H1 (cell line): ENCODE measurements around the gene NOSIP. TPM values are rescaled to one million over a fixed set of nuclear protein-coding genes. Genes with fewer than 3 reads are reported as not detected.
A peak's percentile ranks its signal among the peaks of the same experiment; 100 is the strongest.

ENCODE experiments used
- CTCF ChIA-PET: fragments of 300-600 bp; sonication (Branson Sonifier 250); formaldehyde crosslinking; loops from one replicate; lab custom pipeline; 2021; ENCODE audit not compliant: partially characterized antibody; lab: Charles Lee
- POLR2A ChIA-PET: fragments of 300-600 bp; sonication (Branson Sonifier 250); formaldehyde crosslinking; loops from one replicate; lab custom pipeline; 2021; ENCODE audit warnings: inconsistent platforms; ENCODE audit not compliant: partially characterized antibody; lab: Charles Lee
- DNase-seq, 2 experiments: peaks; one replicate each; pipeline versions ENCODE4 v3.0.0 to v3.0.0-alpha.2; 2010 to 2022; ENCODE audit warnings: low spot score in 2 of 2, low read depth in 1 of 2, mixed read lengths in 1 of 2
- FAIRE-seq: peaks from 2 replicates; lab custom pipeline; 2011; peaks lifted over from hg19 to GRCh38; lab: Jason Lieb, UNC
- H2AFZ ChIP-seq: 2 replicates; pipeline ENCODE4 v1.8.1; 2012; ENCODE audit warnings: low read length, inconsistent platforms
- H2AK5ac ChIP-seq: 2 replicates; pipeline ENCODE4 v1.6.1; 2013; ENCODE audit warnings: low read depth, low read length
- H2BK120ac ChIP-seq: replicated peaks from 2 replicates; pipeline ENCODE3; 2013; ENCODE audit warnings: low read depth, low read length, inconsistent platforms
- H2BK12ac ChIP-seq: 2 replicates; pipeline ENCODE4 v1.6.1; 2013; ENCODE audit warnings: low read depth, low read length
- H2BK15ac ChIP-seq: 2 replicates; pipeline ENCODE4 v1.6.1; 2013; ENCODE audit warnings: low read length
- H2BK20ac ChIP-seq: 2 replicates; pipeline ENCODE4 v1.6.1; 2013; ENCODE audit warnings: low read length
- H2BK5ac ChIP-seq: 2 replicates; pipeline ENCODE4 v1.6.1; 2013; ENCODE audit warnings: low read depth, low read length
- H3K14ac ChIP-seq: 2 replicates; pipeline ENCODE4 v1.6.1; 2013; ENCODE audit warnings: inconsistent platforms; ENCODE audit not compliant: insufficient read length
- H3K18ac ChIP-seq: 2 replicates; pipeline ENCODE4 v1.6.1; 2013; ENCODE audit warnings: low read length; ENCODE audit errors: extremely low read depth
- H3K23ac ChIP-seq: 2 replicates; pipeline ENCODE4 v1.6.1; 2013; ENCODE audit warnings: inconsistent platforms; ENCODE audit not compliant: insufficient read length
- H3K23me2 ChIP-seq: 2 replicates; pipeline ENCODE4 v1.6.1; 2013; ENCODE audit warnings: low read depth, low read length
- H3K27ac ChIP-seq: 2 replicates; pipeline ENCODE4 v1.6.1; 2011; ENCODE audit warnings: low read depth, low read length, inconsistent platforms
- H3K27me3 ChIP-seq, 4 experiments: replicated peaks in 1 of 4; 1 replicate in 1 of 4; 2 replicates in 3 of 4; pipeline versions ENCODE4 v1.6.1 to v1.8.1; 2011 to 2013; ENCODE audit warnings: low read length in 3 of 4, mild to moderate bottlenecking in 3 of 4, inconsistent platforms in 2 of 4, mixed read lengths in 2 of 4, moderate library complexity in 1 of 4; ENCODE audit not compliant: control insufficient read depth in 3 of 4, insufficient read depth in 3 of 4; ENCODE audit errors: extremely low read depth in 1 of 4
- H3K36me3 ChIP-seq, 4 experiments: 2 replicates each; pipeline versions ENCODE4 v1.6.1 to v1.8.1; 2011 to 2013; ENCODE audit warnings: mild to moderate bottlenecking in 4 of 4, low read length in 3 of 4, moderate library complexity in 2 of 4, control low read depth in 1 of 4, inconsistent platforms in 1 of 4; ENCODE audit not compliant: insufficient read depth in 4 of 4, control insufficient read depth in 2 of 4
- H3K4ac ChIP-seq: replicated peaks from 2 replicates; pipeline ENCODE3; 2013; ENCODE audit warnings: low read length, low read depth, mixed read lengths, inconsistent platforms; ENCODE audit not compliant: insufficient read length
- H3K4me1 ChIP-seq, 4 experiments: replicated peaks in 1 of 4; 1 replicate in 1 of 4; 2 replicates in 3 of 4; pipeline versions ENCODE4 v1.6.1 to v1.8.1; 2011 to 2013; ENCODE audit warnings: low read length in 3 of 4, inconsistent platforms in 2 of 4, mixed read lengths in 1 of 4; ENCODE audit not compliant: insufficient read depth in 4 of 4, control insufficient read depth in 3 of 4
- H3K4me2 ChIP-seq, 2 experiments: 2 replicates each; pipeline versions ENCODE4 v1.6.1 to v1.8.1; 2011 to 2013; ENCODE audit warnings: low read depth in 2 of 2, low read length in 2 of 2, control low read depth in 1 of 2, inconsistent platforms in 1 of 2, mild to moderate bottlenecking in 1 of 2; ENCODE audit not compliant: insufficient read depth in 1 of 2
- H3K4me3 ChIP-seq, 4 experiments: fragments of 200-600, 300-600 bp in 1 of 4; sonication (generic), shearing (Covaris generic), sonication (Bioruptor Twin) in 1 of 4; 2 replicates each; pipeline versions ENCODE4 v1.5.1 to v1.8.1; 2011 to 2016; ENCODE audit warnings: low read length in 4 of 4, low read depth in 3 of 4, control low read depth in 2 of 4, inconsistent platforms in 2 of 4, mild to moderate bottlenecking in 2 of 4, mixed read lengths in 1 of 4, moderate library complexity in 1 of 4; ENCODE audit not compliant: insufficient read depth in 2 of 4; ENCODE audit errors: extremely low read depth in 1 of 4
- H3K56ac ChIP-seq: replicated peaks from 2 replicates; pipeline ENCODE3; 2013; ENCODE audit warnings: low read depth, mild to moderate bottlenecking, mixed read lengths, low read length, inconsistent platforms; ENCODE audit not compliant: insufficient read length
- H3K79me1 ChIP-seq: 2 replicates; pipeline ENCODE4 v1.6.1; 2013; ENCODE audit warnings: low read depth, low read length, control low read depth
- H3K79me2 ChIP-seq, 2 experiments: 2 replicates each; pipeline versions ENCODE4 v1.6.1 to v1.8.1; 2012 to 2013; ENCODE audit warnings: low read length in 2 of 2, mild to moderate bottlenecking in 2 of 2, inconsistent platforms in 1 of 2; ENCODE audit not compliant: insufficient read depth in 2 of 2, control insufficient read depth in 1 of 2
- H3K9ac ChIP-seq, 4 experiments: replicated peaks in 1 of 4; 1 replicate in 1 of 4; 2 replicates in 3 of 4; pipeline versions ENCODE4 v1.6.1 to v1.8.1; 2011 to 2013; ENCODE audit warnings: low read depth in 3 of 4, low read length in 3 of 4, control low read depth in 2 of 4, mild to moderate bottlenecking in 2 of 4, moderate library complexity in 2 of 4, inconsistent platforms in 1 of 4; ENCODE audit errors: extremely low read depth in 1 of 4
- H3K9me3 ChIP-seq, 2 experiments: 2 replicates each; pipeline versions ENCODE4 v1.6.1 to v1.8.1; 2012 to 2013; ENCODE audit warnings: mild to moderate bottlenecking in 2 of 2, moderate library complexity in 2 of 2, control low read depth in 1 of 2, inconsistent platforms in 1 of 2, low read depth in 1 of 2, low read length in 1 of 2, mixed read lengths in 1 of 2; ENCODE audit not compliant: insufficient read depth in 2 of 2
- H4K20me1 ChIP-seq, 2 experiments: replicated peaks in 1 of 2; 2 replicates each; pipeline versions ENCODE3 to v1.8.1; 2011 to 2013; ENCODE audit warnings: inconsistent platforms in 2 of 2, low read length in 2 of 2, mild to moderate bottlenecking in 1 of 2; ENCODE audit not compliant: insufficient read depth in 2 of 2, control insufficient read depth in 1 of 2
- H4K5ac ChIP-seq: 2 replicates; pipeline ENCODE4 v1.6.1; 2013; ENCODE audit warnings: low read length, low read depth, mixed read lengths, inconsistent platforms; ENCODE audit not compliant: insufficient read length
- H4K8ac ChIP-seq: 2 replicates; pipeline ENCODE4 v1.8.0; 2013; ENCODE audit warnings: mild to moderate bottlenecking, moderate library complexity, low read length, inconsistent platforms; ENCODE audit not compliant: insufficient read depth; ENCODE audit errors: extremely low read depth
- H4K91ac ChIP-seq: replicated peaks from 2 replicates; pipeline ENCODE3; 2013; ENCODE audit warnings: low read length, mixed read lengths, inconsistent platforms; ENCODE audit not compliant: insufficient read length
- CBX8 ChIP-seq: fragments of 300-800, 300-1000 bp; sonication (generic); IDR thresholded peaks from 2 replicates; pipeline ENCODE4 v1.7.1; 2016; ENCODE audit warnings: low read depth, low read length, borderline replicate concordance
- CHD1 ChIP-seq: IDR thresholded peaks from 2 replicates; pipeline ENCODE4 v1.6.1; 2012; ENCODE audit warnings: low read depth, low read length, improper control_type of control experiment
- CREB1 ChIP-seq: IDR thresholded peaks from 2 replicates; pipeline ENCODE4 v1.6.1; 2012; ENCODE audit warnings: inconsistent platforms
- CTCF ChIP-seq, 3 experiments: IDR thresholded peaks; 1 replicate in 2 of 3; 2 replicates in 1 of 3; pipeline versions ENCODE4 v1.5.1 to v1.6.1; 2011; ENCODE audit warnings: low read length in 3 of 3, mild to moderate bottlenecking in 3 of 3, inconsistent platforms in 2 of 3, low read depth in 1 of 3, moderate library complexity in 1 of 3; ENCODE audit not compliant: insufficient read depth in 1 of 3; ENCODE audit errors: control extremely low read depth in 1 of 3
- MAX ChIP-seq: IDR thresholded peaks from 2 replicates; pipeline ENCODE4 v1.6.1; 2012; ENCODE audit warnings: inconsistent platforms
- PHF8 ChIP-seq: fragments of 200-600 bp; sonication (generic); conservative IDR thresholded peaks from 2 replicates; pipeline ENCODE4 v1.7.1; 2012; ENCODE audit warnings: low read depth, mild to moderate bottlenecking, inconsistent platforms, low read length, moderate library complexity
- RAD21 ChIP-seq, 2 experiments: IDR thresholded peaks in 1 of 2; conservative IDR thresholded peaks in 1 of 2; 2 replicates each; pipeline ENCODE4 v1.6.1; 2011; ENCODE audit warnings: low read depth in 2 of 2, low read length in 2 of 2, improper control_type of control experiment in 1 of 2, inconsistent platforms in 1 of 2, mild to moderate bottlenecking in 1 of 2, moderate library complexity in 1 of 2
- SIRT6 ChIP-seq: IDR thresholded peaks from one replicate; pipeline ENCODE4 v1.7.1; 2012; ENCODE audit warnings: low read length, inconsistent platforms
- YY1 ChIP-seq: IDR thresholded peaks from 2 replicates; pipeline ENCODE4 v1.6.1; 2011; ENCODE audit warnings: low read depth, mild to moderate bottlenecking, low read length
- WGBS, 2 experiments: shearing (Covaris generic) in 1 of 2; methylation state at CpG; one replicate each; pipeline versions ENCODE4 v1.1.6 to v1.1.7; 2013 to 2015; ENCODE audit warnings: low lambda C conversion rate in 2 of 2, mixed read lengths in 2 of 2, inconsistent platforms in 1 of 2, low coverage in 1 of 2, missing lambda C conversion rate in 1 of 2; ENCODE audit not compliant: insufficient replicate concordance in 2 of 2, insufficient coverage in 1 of 2, insufficient read length in 1 of 2; ENCODE audit errors: extremely low coverage in 1 of 2, missing lambda C conversion rate in 1 of 2; 5-methylcytosine and 5-hydroxymethylcytosine counted together
- polyA plus RNA-seq, 7 experiments: library from polyadenylated mRNA; depleted of rRNA in 3 of 7; stranded (reverse) in 5 of 7; unstranded in 2 of 7; fragments of >200 nt in 5 of 7; fragments of 200-250 nt in 2 of 7; gene quantifications; 1 replicate in 5 of 7; 2 replicates in 1 of 7; 4 replicates in 1 of 7; pipeline versions ENCODE4 v1.2.1 to v1.2.3, GENCODE V29; 2011 to 2013; ENCODE audit warnings: missing spikeins in 2 of 7, mixed read lengths in 2 of 7
- total RNA-seq: library from RNA; stranded (reverse); fragmentation: NEBNext Ultra II Directional; extraction: Animal tissue kit (Norgen Biotek cat#: 25700); gene quantifications from 2 replicates; pipeline ENCODE4 v1.2.1, GENCODE V29; 2021

Gene NOSIP
- total and polyA plus RNA-seq, 2 of the 8 experiments (the other 6 are each of a cell fraction or from before 2014, with no cell fraction given), result 85.1 to 192 TPM

GRCh38 chr19:49506575-49507105 lies 73.7 kb downstream of the NOSIP start:
- DNase-seq (peak in 1 of 2 experiments; percentile 95), FAIRE-seq (peak; percentile 82)
- Histone ChIP-seq H3K36me3 (no peaks in the 10 kb centered on the region), H2BK20ac (no peak overlapping the region), H3K23me2 (no peaks in the 10 kb centered on the region), H2BK5ac (0 out of 2 replicates have a peak overlapping the region, but pooled peaks have one; percentile 44), H4K8ac (no peak overlapping the region), H3K18ac (no peak overlapping the region), H2AK5ac (no peak overlapping the region), H3K23ac (no peak overlapping the region), H3K4me3 (peak overlapping the region in 1 of 4 experiments; percentile 29; a peak in 1 of 8 replicates), H3K27me3 (no peaks in the 10 kb centered on the region; a peak in 1 of 7 replicates), H3K27ac (no peak overlapping the region), H2AFZ (peak overlapping the region; percentile 58; the same call in 1 of the 2 replicates), H3K4me2 (peak overlapping the region in 1 of 2 experiments; percentile 48; a peak in 2 of 4 replicates), H3K79me2 (no peaks in the 10 kb centered on the region), H4K20me1 (no peaks in the 10 kb centered on the region), H3K9ac (no peak overlapping the region), H2BK12ac (no peak overlapping the region), H3K4me1 (peaks cover 0 to 2% (median under 1%) of the 10 kb centered on the region in 4 experiments; a peak in 4 of 7 replicates), H4K5ac (peak overlapping the region; percentile 39), H3K14ac (no peak overlapping the region), H3K56ac (peak overlapping the region; percentile 77), H3K4ac (no peak overlapping the region), H2BK120ac (peak overlapping the region; percentile 78), H2BK15ac (no peak overlapping the region), H3K79me1 (no peaks in the 10 kb centered on the region), H3K9me3 (no peaks in the 10 kb centered on the region), H4K91ac (peak overlapping the region; percentile 85)
- CTCF ChIA-PET, result interaction anchor here (0.6 to 3.4 kb wide), 17 partner anchors 14 to 176 kb away, joined by 3 to 19 read pairs (median 4); partner anchors contain the start of gene PRRG2
- WGBS, 2 experiments, result 15% methylated on average over 5 of the region's 8 CpGs; no CpG with 5 or more reads in 1 of the 2 experiments
- TF ChIP-seq CTCF (IDR thresholded peaks at IDR 0.05; ENCODE audit: control extremely low read depth in 1 of 3, insufficient read depth in 1 of 3, low read depth in 1 of 3, low read length in 3 of 3) (peak; percentile 88 to 98 (median 94)), MAX (peak; percentile 31; the same call in 1 of the 2 replicates), CBX8 (no peak), CHD1 (no peak), CREB1 (0 out of 2 replicates have a peak, but pooled peaks have one; percentile 20), YY1 (peak; percentile 98), SIRT6 (no peak), RAD21 (IDR thresholded peaks at IDR 0.05 in 1 of 2, conservative IDR thresholded peaks at IDR 0.05 in 1 of 2; ENCODE audit: low read depth in 2 of 2, low read length in 2 of 2) (peak; percentile 96 to 98), PHF8 (no peak)
- POLR2A ChIA-PET, result interaction anchor here (0.5 to 4.2 kb wide), 5 partner anchors 18 to 543 kb away, joined by 3 to 18 read pairs (median 6); partner anchors contain the start of gene RPL13A
